Retinal pigment epithelial cell (primary cell): Measurements from ENCODE around the gene CERS4.
"Not testable (repeated sequence)": the region's sequence is repeated elsewhere in the genome, so short reads cannot be mapped to it uniquely, and the experiment has no call there.

ENCODE experiments used
- DNase-seq: peaks from one replicate; pipeline ENCODE4 v3.0.0-alpha.2; 2010; ENCODE audit warnings: low read depth
- H3K4me3 ChIP-seq: 2 replicates; pipeline ENCODE4 v1.5.1; 2011; ENCODE audit warnings: mild to moderate bottlenecking, low read length, control low read depth, moderate library complexity
- CTCF ChIP-seq: conservative IDR thresholded peaks from 2 replicates; pipeline ENCODE4 v1.5.1; 2011; ENCODE audit warnings: low read depth, low read length, control low read depth, inconsistent platforms

CERS4 gene

GRCh38 chr19:8244442-8244841 is 35.3 kb downstream of the CERS4 start:
- TF ChIP-seq CTCF: no peak
- no peak overlapping the region for H3K4me3 ChIP-seq
- DNase-seq: no peak

- TF ChIP-seq CTCF: no peak
Observed at GRCh38 chr19:8245869-8246835, 37.0 kb downstream of the CERS4 start.

GRCh38 chr19:8247129-8247890 is 38.1 kb downstream of the CERS4 start:
- DNase-seq, H3K4me3 ChIP-seq: not testable (repeated sequence)

More at GRCh38 chr19:8245869-8246835, 37.0 kb downstream of the CERS4 start:
- DNase-seq: no peak
- H3K4me3 ChIP-seq: no peak overlapping the region

GRCh38 chr19:8248348-8249328 is 39.5 kb downstream of the CERS4 start:
- H3K4me3 ChIP-seq: no peak overlapping the region
- no peak for TF ChIP-seq CTCF
- no peak for DNase-seq

GRCh38 chr19:8250596-8250995 is 41.4 kb downstream of the CERS4 start:
- no peak for TF ChIP-seq CTCF
- DNase-seq: no peak
- H3K4me3 ChIP-seq: no peak overlapping the region

GRCh38 chr19:8251025-8251472 is 41.9 kb downstream of the CERS4 start:
- no peak for TF ChIP-seq CTCF
- no peak overlapping the region for H3K4me3 ChIP-seq
- peak; percentile 17 for DNase-seq
